ENCODE data around the gene TSPAN10. TPM values are rescaled to one million over a fixed set of nuclear protein-coding genes. Genes with fewer than 3 reads are reported as not detected.

TSPAN10 gene
- total and polyA plus RNA-seq, 2 of the 8 experiments (the other 6 are each of a cell fraction or from before 2014, with no cell fraction given), result 0.99 to 1.1 TPM

- TF ChIP-seq CHD7 (IDR thresholded peaks at IDR 0.05; ENCODE audit: insufficient replicate concordance, low read length), result no peak
- no peak for TF ChIP-seq POLR2AphosphoS5 (IDR thresholded peaks at IDR 0.05; ENCODE audit: low read depth, low read length)
- no peak for TF ChIP-seq SIN3A (conservative IDR thresholded peaks at IDR 0.05 in 1 of 2, IDR thresholded peaks at IDR 0.05 in 1 of 2; ENCODE audit: low read depth in 1 of 2, low read length in 2 of 2)
- no peak for TF ChIP-seq GTF2F1 (IDR thresholded peaks at IDR 0.05; ENCODE audit: borderline replicate concordance, low read depth, low read length)
- no peak for TF ChIP-seq NRF1 (IDR thresholded peaks at IDR 0.05; ENCODE audit: low read depth, low read length)
- no peak for TF ChIP-seq ATF3 (IDR thresholded peaks at IDR 0.05; ENCODE audit: insufficient read depth, low read depth, low read length)
- no peak for TF ChIP-seq TBP (IDR thresholded peaks at IDR 0.05; ENCODE audit: low read depth, low read length)
These were observed 60.5 kb downstream of the TSPAN10 start (continued) for GRCh38 chr17:81697261-81698044.

Data from H1 (cell line).